BLaER1 (cell line): ENCODE measurements around the gene CFAP99.
A peak's percentile ranks its signal among the peaks of the same experiment; 100 is the strongest.

Experiments used
- H3K27ac ChIP-seq: shearing (Covaris generic); formaldehyde crosslinking; 2 replicates; pipeline ENCODE4 v1.8.1; 2022
- H3K27me3 ChIP-seq: shearing (Covaris generic); formaldehyde crosslinking; 2 replicates; pipeline ENCODE4 v1.8.1; 2022
- H3K36me3 ChIP-seq: shearing (Covaris generic); formaldehyde crosslinking; 2 replicates; pipeline ENCODE4 v1.8.1; 2022
- H3K4me1 ChIP-seq: shearing (Covaris generic); formaldehyde crosslinking; 2 replicates; pipeline ENCODE4 v1.8.1; 2022
- H3K4me2 ChIP-seq: shearing (Covaris generic); formaldehyde crosslinking; 2 replicates; pipeline ENCODE4 v1.8.1; 2022
- H3K4me3 ChIP-seq: shearing (Covaris generic); formaldehyde crosslinking; 2 replicates; pipeline ENCODE4 v1.8.1; 2022
- H3K9ac ChIP-seq: shearing (Covaris generic); formaldehyde crosslinking; 2 replicates; pipeline ENCODE4 v1.8.1; 2022
- H3K9me3 ChIP-seq: shearing (Covaris generic); formaldehyde crosslinking; 2 replicates; pipeline ENCODE4 v1.8.1; 2022
- H4K20me1 ChIP-seq: shearing (Covaris generic); formaldehyde crosslinking; 2 replicates; pipeline ENCODE4 v1.8.1; 2022
- Cebpa-rat ChIP-seq: shearing (Covaris generic); IDR thresholded peaks from 2 replicates; pipeline ENCODE4 v1.8.1; 2022

Gene CFAP99

DNA sequence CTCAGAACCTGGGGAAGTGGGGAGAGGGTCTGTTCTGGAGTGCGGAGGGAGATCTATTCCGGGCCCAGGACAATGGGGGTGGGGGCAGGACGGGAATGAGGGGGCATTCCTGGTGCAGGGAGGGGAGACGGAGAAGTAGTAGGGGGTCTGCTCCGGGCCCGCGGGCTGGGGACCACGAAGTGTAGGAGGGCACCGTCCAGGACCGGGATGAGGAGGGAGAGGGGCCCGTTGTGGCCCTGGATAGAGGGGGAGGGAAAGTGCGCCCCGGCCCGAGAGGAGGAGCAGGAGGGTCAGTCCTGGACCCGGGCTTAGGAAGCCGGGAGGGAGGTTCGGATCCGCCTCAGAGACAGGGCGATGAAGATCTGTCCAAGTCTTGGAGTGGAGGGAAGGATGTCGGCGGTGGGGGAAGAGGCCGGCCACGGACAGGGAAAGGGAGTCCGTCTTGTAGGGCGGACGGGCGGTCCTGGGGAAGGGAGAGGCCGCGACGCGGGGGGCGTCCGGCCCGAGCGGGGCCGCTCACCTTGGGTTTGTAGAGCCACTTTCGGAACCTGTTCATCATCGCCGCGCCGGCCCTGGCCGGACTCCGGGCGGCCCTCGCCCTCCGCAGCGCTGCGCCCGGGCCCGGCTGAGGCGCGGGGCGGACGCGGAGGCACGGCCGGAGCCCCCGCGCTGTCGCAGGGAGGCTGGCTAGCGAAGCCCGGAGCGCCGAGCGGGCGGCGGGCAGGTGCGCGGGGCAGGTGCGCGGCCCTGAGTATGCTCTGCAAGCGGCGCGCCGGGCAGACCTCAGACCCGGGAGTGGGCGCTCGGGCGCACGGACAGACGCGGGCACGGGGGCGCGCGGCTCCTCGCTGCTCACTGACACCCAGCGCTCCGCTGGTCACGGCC, 748 bp upstream of the CFAP99 start, which contains the start of gene ZFYVE28:
Gene ZFYVE28, minus strand, starts transcription at position 881 of the 885 bp plus-strand sequence. Its CDS starts 322 bp downstream, at position 559.
- no peak for TF ChIP-seq Cebpa-rat
- H4K20me1 ChIP-seq = peaks cover 54% of the 10 kb centered on the region
- H3K27ac ChIP-seq = no peak within 1 kb of the TSS
- no peaks in the 10 kb centered on the region for H3K36me3 ChIP-seq
- peaks cover 83% of the 10 kb centered on the region for H3K27me3 ChIP-seq
- H3K9me3 ChIP-seq = no peaks in the 10 kb centered on the region
- H3K4me3 ChIP-seq = peak within 1 kb of the TSS; percentile 70
- H3K9ac ChIP-seq = no peak within 1 kb of the TSS
- H3K4me1 ChIP-seq = peaks cover 64% of the 10 kb centered on the region
- H3K4me2 ChIP-seq = peak within 1 kb of the TSS; percentile 92

- Histone ChIP-seq H3K9ac (no peak overlapping the region), H3K9me3 (no peaks in the 10 kb centered on the region), H3K27ac (no peak overlapping the region), H3K4me2 (no peak overlapping the region), H3K4me1 (peaks cover 46% of the 10 kb centered on the region), H3K27me3 (peaks cover 75% of the 10 kb centered on the region), H4K20me1 (peaks cover 37% of the 10 kb centered on the region), H3K36me3 (no peaks in the 10 kb centered on the region), H3K4me3 (no peak overlapping the region)
- TF ChIP-seq Cebpa-rat = no peak
Measured at GRCh38 chr4:2419814-2420213, 1.1 kb downstream of the CFAP99 start.

DNA sequence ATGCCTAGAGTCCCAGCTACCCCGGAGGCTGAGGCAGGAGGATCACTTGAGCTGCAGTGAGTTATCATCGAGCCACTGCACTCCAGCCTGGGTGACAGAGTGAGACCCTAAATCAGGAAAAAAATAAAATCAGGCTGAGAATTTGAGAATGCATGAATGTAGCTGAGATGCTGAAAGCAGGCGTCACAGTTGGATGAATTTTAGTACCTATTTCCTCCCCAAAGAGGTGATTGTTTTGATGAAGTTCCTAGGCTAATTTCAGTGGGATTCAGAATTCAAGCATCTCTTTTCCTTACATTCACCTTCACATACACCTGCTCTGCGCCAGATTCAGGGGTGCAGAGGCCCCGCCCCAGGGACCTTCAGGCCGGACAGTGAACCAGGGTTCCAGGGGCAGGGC, 3.2 kb downstream of the CFAP99 start:
- Histone ChIP-seq H3K4me1 (peaks cover 42% of the 10 kb centered on the region), H3K27ac (no peak overlapping the region), H3K36me3 (no peaks in the 10 kb centered on the region), H3K9ac (no peak overlapping the region), H3K27me3 (peaks cover 54% of the 10 kb centered on the region), H3K9me3 (no peaks in the 10 kb centered on the region), H3K4me2 (peak overlapping the region; percentile 19; the same call in 1 of the 2 replicates), H4K20me1 (peaks cover 20% of the 10 kb centered on the region), H3K4me3 (no peak overlapping the region)
- TF ChIP-seq Cebpa-rat = no peak

- Histone ChIP-seq H4K20me1 (peaks cover 16% of the 10 kb centered on the region), H3K27me3 (peaks cover 42% of the 10 kb centered on the region), H3K4me1 (peaks cover 43% of the 10 kb centered on the region), H3K36me3 (no peaks in the 10 kb centered on the region), H3K4me2 (no peak overlapping the region), H3K27ac (no peak overlapping the region), H3K9me3 (no peaks in the 10 kb centered on the region), H3K4me3 (no peak overlapping the region), H3K9ac (no peak overlapping the region)
- no peak for TF ChIP-seq Cebpa-rat
Measured at GRCh38 chr4:2423066-2423465, 4.3 kb downstream of the CFAP99 start.

DNA sequence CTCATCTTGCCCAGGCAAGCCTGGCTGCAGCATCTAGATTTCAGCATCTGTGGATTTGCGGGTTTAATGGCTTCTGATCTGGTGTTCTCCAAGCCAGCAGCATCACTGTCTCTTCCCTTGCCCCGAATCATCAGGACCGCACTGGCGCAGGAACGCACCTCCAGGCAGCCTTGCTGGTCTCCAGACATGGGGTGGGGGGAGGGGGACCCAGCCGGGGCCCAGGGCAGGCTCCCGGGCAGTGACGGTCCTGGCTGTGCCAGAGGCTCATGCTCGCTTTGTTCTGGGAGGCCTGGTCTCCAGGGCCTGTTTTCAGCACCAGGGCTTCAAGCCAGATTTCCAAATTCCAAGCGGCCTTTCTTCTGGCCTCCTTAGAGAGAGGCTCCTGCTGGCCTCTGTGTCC, 4.9 kb downstream of the CFAP99 start:
- Histone ChIP-seq H3K36me3 (no peaks in the 10 kb centered on the region), H3K9me3 (no peaks in the 10 kb centered on the region), H3K9ac (no peak overlapping the region), H3K4me2 (no peak overlapping the region), H3K4me3 (no peak overlapping the region), H3K27ac (no peak overlapping the region), H3K4me1 (peaks cover 46% of the 10 kb centered on the region), H4K20me1 (peaks cover 15% of the 10 kb centered on the region; the same call in 1 of the 2 replicates), H3K27me3 (peaks cover 36% of the 10 kb centered on the region)
- TF ChIP-seq Cebpa-rat = no peak

- H4K20me1 ChIP-seq = peaks cover 15% of the 10 kb centered on the region; the same call in 1 of the 2 replicates
- H3K9me3 ChIP-seq = no peaks in the 10 kb centered on the region
- H3K4me1 ChIP-seq = peaks cover 38% of the 10 kb centered on the region
- H3K4me2 ChIP-seq = no peak overlapping the region
- H3K36me3 ChIP-seq = no peaks in the 10 kb centered on the region
- TF ChIP-seq Cebpa-rat = no peak
- no peak overlapping the region for H3K9ac ChIP-seq
- H3K4me3 ChIP-seq = no peak overlapping the region
- no peak overlapping the region for H3K27ac ChIP-seq
- H3K27me3 ChIP-seq = peaks cover 27% of the 10 kb centered on the region
Measured at GRCh38 chr4:2424581-2424980, 5.8 kb downstream of the CFAP99 start.

GRCh38 chr4:2425386-2426068, 6.8 kb downstream of the CFAP99 start:
- Histone ChIP-seq H3K9me3 (no peaks in the 10 kb centered on the region), H3K4me1 (peaks cover 35% of the 10 kb centered on the region), H3K36me3 (no peaks in the 10 kb centered on the region), H3K4me3 (no peak overlapping the region), H3K9ac (no peak overlapping the region), H3K27me3 (peaks cover 18% of the 10 kb centered on the region), H3K4me2 (no peak overlapping the region), H3K27ac (no peak overlapping the region), H4K20me1 (peaks cover 10% of the 10 kb centered on the region; the same call in 1 of the 2 replicates)
- no peak for TF ChIP-seq Cebpa-rat

- no peak overlapping the region for H3K27ac ChIP-seq
- no peak overlapping the region for H3K4me2 ChIP-seq
- H3K36me3 ChIP-seq = no peaks in the 10 kb centered on the region
- no peak for TF ChIP-seq Cebpa-rat
- H4K20me1 ChIP-seq = 0 out of 2 replicates have a peak, but pooled peaks cover 10% of the 10 kb centered on the region
- H3K4me3 ChIP-seq = no peak overlapping the region
- H3K27me3 ChIP-seq = peaks cover 12% of the 10 kb centered on the region
- H3K9me3 ChIP-seq = no peaks in the 10 kb centered on the region
- no peak overlapping the region for H3K9ac ChIP-seq
- peaks cover 35% of the 10 kb centered on the region for H3K4me1 ChIP-seq
Measured at GRCh38 chr4:2426069-2426397, 7.3 kb downstream of the CFAP99 start.

GRCh38 chr4:2426711-2427275, 8.0 kb downstream of the CFAP99 start:
- Histone ChIP-seq H3K36me3 (no peaks in the 10 kb centered on the region), H3K4me3 (no peak overlapping the region), H3K4me1 (peaks cover 29% of the 10 kb centered on the region), H3K9me3 (no peaks in the 10 kb centered on the region), H3K9ac (no peak overlapping the region), H3K27ac (no peak overlapping the region), H3K4me2 (no peak overlapping the region), H4K20me1 (0 out of 2 replicates have a peak, but pooled peaks cover 10% of the 10 kb centered on the region), H3K27me3 (peaks cover 7% of the 10 kb centered on the region; the same call in 1 of the 2 replicates)
- TF ChIP-seq Cebpa-rat = no peak
